ENCODE data around the gene WDPCP.
"Not testable (repeated sequence)": the region's sequence is repeated elsewhere in the genome, so short reads cannot be mapped to it uniquely, and the experiment has no call there.

WDPCP gene

GRCh38 chr2:63192169-63192888 is 395.9 kb downstream of the WDPCP start:
- H3K4me3 ChIP-seq (ENCODE audit: low read depth, low read length): no peak overlapping the region
- TF ChIP-seq CTCF (IDR thresholded peaks at IDR 0.05; ENCODE audit: control insufficient read depth, extremely low read depth, insufficient read depth): no peak
- peak; percentile 17 for DNase-seq (ENCODE audit: low read depth)

- H3K4me3 ChIP-seq (ENCODE audit: low read depth, low read length): no peak overlapping the region
- no peak for DNase-seq (ENCODE audit: low read depth)
Measured at GRCh38 chr2:63189026-63189425, 399.3 kb downstream of the WDPCP start.

GRCh38 chr2:63186331-63186730 is 401.9 kb downstream of the WDPCP start:
- TF ChIP-seq CTCF (IDR thresholded peaks at IDR 0.05; ENCODE audit: control insufficient read depth, extremely low read depth, insufficient read depth): no peak
- DNase-seq (ENCODE audit: low read depth): no peak
- no peak overlapping the region for H3K4me3 ChIP-seq (ENCODE audit: low read depth, low read length)

More at GRCh38 chr2:63189026-63189425, 399.3 kb downstream of the WDPCP start:
- TF ChIP-seq CTCF (IDR thresholded peaks at IDR 0.05; ENCODE audit: control insufficient read depth, extremely low read depth, insufficient read depth): peak; percentile 68

GRCh38 chr2:63163161-63163820 is 425.0 kb downstream of the WDPCP start:
- H3K4me3 ChIP-seq (ENCODE audit: low read depth, low read length): no peak overlapping the region
- TF ChIP-seq CTCF (IDR thresholded peaks at IDR 0.05; ENCODE audit: control insufficient read depth, extremely low read depth, insufficient read depth): no peak
- no peak for DNase-seq (ENCODE audit: low read depth)

- H3K4me3 ChIP-seq (ENCODE audit: low read depth, low read length): no peak overlapping the region
- no peak for TF ChIP-seq CTCF (IDR thresholded peaks at IDR 0.05; ENCODE audit: control insufficient read depth, extremely low read depth, insufficient read depth)
- DNase-seq (ENCODE audit: low read depth): no peak
Measured at GRCh38 chr2:63159262-63159661, 429.0 kb downstream of the WDPCP start.

- not testable (repeated sequence) for H3K4me3 ChIP-seq (ENCODE audit: low read depth, low read length); DNase-seq (ENCODE audit: low read depth)
Measured at GRCh38 chr2:63136683-63137082, 451.6 kb downstream of the WDPCP start.

GRCh38 chr2:63132020-63132419 is 456.3 kb downstream of the WDPCP start:
- TF ChIP-seq CTCF (IDR thresholded peaks at IDR 0.05; ENCODE audit: control insufficient read depth, extremely low read depth, insufficient read depth): no peak
- no peak overlapping the region for H3K4me3 ChIP-seq (ENCODE audit: low read depth, low read length)
- DNase-seq (ENCODE audit: low read depth): no peak

Measured in LNCaP clone FGC (cell line).